Measurements from ENCODE around the gene CPNE9. TPM values are rescaled to one million over a fixed set of nuclear protein-coding genes. Genes with fewer than 3 reads are reported as not detected.

The CPNE9 gene
- total and polyA plus RNA-seq, 2 experiments from 2014 or later = not detected

- Histone ChIP-seq H3K4me3 (no peak overlapping the region), H3K4me2 (no peak overlapping the region), H3K9me3 (ENCODE audit: low read depth) (no peaks in the 10 kb centered on the region), H3K36me3 (replicated peaks; ENCODE audit: insufficient read depth, low read depth) (no peaks in the 10 kb centered on the region), H3K9me2 (replicated peaks; ENCODE audit: insufficient read depth) (no peaks in the 10 kb centered on the region), H3K27ac (no peak overlapping the region), H3K79me2 (peaks cover 17% of the 10 kb centered on the region), H2AFZ (no peak overlapping the region), H3K4me1 (ENCODE audit: insufficient read depth) (no peaks in the 10 kb centered on the region), H4K20me1 (ENCODE audit: insufficient read depth, poor library complexity, severe bottlenecking) (no peaks in the 10 kb centered on the region), H3K27me3 (no peaks in the 10 kb centered on the region)
- WGBS (ENCODE audit: low lambda C conversion rate, missing lambda C conversion rate) = 96% methylated on average over 15 of the region's 15 CpGs
- no peak for DNase-seq (ENCODE audit: low spot score)
- TF ChIP-seq EZH2 (IDR thresholded peaks at IDR 0.05; ENCODE audit: borderline replicate concordance) (no peak), EZH2phosphoT487 (IDR thresholded peaks at IDR 0.05; ENCODE audit: low read depth, severe bottlenecking, unreplicated experiment) (no peak), CTCF (IDR thresholded peaks at IDR 0.05; ENCODE audit: poor library complexity) (no peak)
Measured at GRCh38 chr3:9739181-9739580, 35.5 kb downstream of the CPNE9 start.

DNA sequence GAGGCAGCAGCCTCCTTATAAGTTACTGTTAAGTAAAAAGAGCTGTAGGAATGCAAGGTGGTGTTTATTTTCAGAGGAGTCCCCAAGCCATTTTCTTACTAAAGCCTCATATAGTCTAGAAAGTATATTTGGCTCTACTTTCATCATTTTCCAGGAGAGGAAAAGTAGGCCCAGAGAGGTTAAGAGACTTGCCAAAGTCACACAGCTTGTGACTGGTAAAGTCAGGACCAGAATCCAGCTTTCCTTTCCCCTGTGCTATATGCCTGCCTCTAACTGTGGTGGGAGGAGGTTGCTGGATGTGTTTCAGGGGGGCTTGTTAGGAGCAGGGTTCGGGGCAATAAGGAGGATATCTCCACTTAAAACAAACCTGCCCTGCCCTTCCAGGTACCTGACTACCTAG, 38.9 kb downstream of the CPNE9 start:
- Histone ChIP-seq H3K4me3 (no peak overlapping the region), H2AFZ (no peak overlapping the region), H3K9me3 (ENCODE audit: low read depth) (no peaks in the 10 kb centered on the region), H3K79me2 (peaks cover under 1% of the 10 kb centered on the region), H3K27me3 (no peaks in the 10 kb centered on the region), H3K36me3 (replicated peaks; ENCODE audit: insufficient read depth, low read depth) (no peaks in the 10 kb centered on the region), H4K20me1 (ENCODE audit: insufficient read depth, poor library complexity, severe bottlenecking) (no peaks in the 10 kb centered on the region), H3K4me1 (ENCODE audit: insufficient read depth) (no peaks in the 10 kb centered on the region), H3K27ac (no peak overlapping the region), H3K9me2 (replicated peaks; ENCODE audit: insufficient read depth) (no peaks in the 10 kb centered on the region), H3K4me2 (no peak overlapping the region)
- TF ChIP-seq EZH2phosphoT487 (IDR thresholded peaks at IDR 0.05; ENCODE audit: low read depth, severe bottlenecking, unreplicated experiment) = no peak
- no peak for TF ChIP-seq EZH2 (IDR thresholded peaks at IDR 0.05; ENCODE audit: borderline replicate concordance)
- TF ChIP-seq CTCF (IDR thresholded peaks at IDR 0.05; ENCODE audit: poor library complexity) = no peak
- 100% methylated on average over 1 of the region's 1 CpG for WGBS (ENCODE audit: low lambda C conversion rate, missing lambda C conversion rate)
- DNase-seq (ENCODE audit: low spot score) = no peak

- Histone ChIP-seq H3K4me2 (no peak overlapping the region), H3K79me2 (no peaks in the 10 kb centered on the region), H4K20me1 (ENCODE audit: insufficient read depth, poor library complexity, severe bottlenecking) (no peaks in the 10 kb centered on the region), H3K9me3 (ENCODE audit: low read depth) (no peaks in the 10 kb centered on the region), H2AFZ (no peak overlapping the region), H3K9me2 (replicated peaks; ENCODE audit: insufficient read depth) (no peaks in the 10 kb centered on the region), H3K36me3 (replicated peaks; ENCODE audit: insufficient read depth, low read depth) (no peaks in the 10 kb centered on the region), H3K27ac (no peak overlapping the region), H3K27me3 (no peaks in the 10 kb centered on the region), H3K4me1 (ENCODE audit: insufficient read depth) (peaks cover under 1% of the 10 kb centered on the region), H3K4me3 (no peak overlapping the region)
- no peak for DNase-seq (ENCODE audit: low spot score)
- TF ChIP-seq EZH2phosphoT487 (IDR thresholded peaks at IDR 0.05; ENCODE audit: low read depth, severe bottlenecking, unreplicated experiment) = no peak
- no peak for TF ChIP-seq CTCF (IDR thresholded peaks at IDR 0.05; ENCODE audit: poor library complexity)
- no peak for TF ChIP-seq EZH2 (IDR thresholded peaks at IDR 0.05; ENCODE audit: borderline replicate concordance)
- WGBS (ENCODE audit: low lambda C conversion rate, missing lambda C conversion rate) = 96% methylated on average over 18 of the region's 18 CpGs
Measured at GRCh38 chr3:9743548-9743947, 39.9 kb downstream of the CPNE9 start.

- TF ChIP-seq CTCF (IDR thresholded peaks at IDR 0.05; ENCODE audit: poor library complexity) (no peak), EZH2 (IDR thresholded peaks at IDR 0.05; ENCODE audit: borderline replicate concordance) (no peak), EZH2phosphoT487 (IDR thresholded peaks at IDR 0.05; ENCODE audit: low read depth, severe bottlenecking, unreplicated experiment) (no peak)
- Histone ChIP-seq H3K9me2 (replicated peaks; ENCODE audit: insufficient read depth) (no peaks in the 10 kb centered on the region), H3K4me3 (no peak overlapping the region), H3K4me1 (ENCODE audit: insufficient read depth) (peaks cover 7% of the 10 kb centered on the region), H3K27me3 (no peaks in the 10 kb centered on the region), H3K79me2 (no peaks in the 10 kb centered on the region), H3K4me2 (no peak overlapping the region), H3K27ac (no peak overlapping the region), H3K36me3 (replicated peaks; ENCODE audit: insufficient read depth, low read depth) (no peaks in the 10 kb centered on the region), H4K20me1 (ENCODE audit: insufficient read depth, poor library complexity, severe bottlenecking) (no peaks in the 10 kb centered on the region), H3K9me3 (ENCODE audit: low read depth) (no peaks in the 10 kb centered on the region), H2AFZ (no peak overlapping the region)
- no peak for DNase-seq (ENCODE audit: low spot score)
- over 99% methylated on average over 13 of the region's 13 CpGs for WGBS (ENCODE audit: low lambda C conversion rate, missing lambda C conversion rate)
Measured at GRCh38 chr3:9744162-9744561, 40.5 kb downstream of the CPNE9 start.

Measured in hepatocyte (in vitro differentiated cells).